Activated gamma-delta T cell treated with Interleukin-2 at 50 U/mL for 16 hours (primary cell): Measurements from ENCODE around the gene TSBP1.
A peak's percentile ranks its signal among the peaks of the same experiment; 100 is the strongest.
"Not testable (repeated sequence)": the region's sequence is repeated elsewhere in the genome, so short reads cannot be mapped to it uniquely, and the experiment has no call there.

ENCODE experiments used
- DNase-seq: peaks from one replicate; pipeline ENCODE4 v3.0.0-alpha.2; 2020

Gene TSBP1

DNA sequence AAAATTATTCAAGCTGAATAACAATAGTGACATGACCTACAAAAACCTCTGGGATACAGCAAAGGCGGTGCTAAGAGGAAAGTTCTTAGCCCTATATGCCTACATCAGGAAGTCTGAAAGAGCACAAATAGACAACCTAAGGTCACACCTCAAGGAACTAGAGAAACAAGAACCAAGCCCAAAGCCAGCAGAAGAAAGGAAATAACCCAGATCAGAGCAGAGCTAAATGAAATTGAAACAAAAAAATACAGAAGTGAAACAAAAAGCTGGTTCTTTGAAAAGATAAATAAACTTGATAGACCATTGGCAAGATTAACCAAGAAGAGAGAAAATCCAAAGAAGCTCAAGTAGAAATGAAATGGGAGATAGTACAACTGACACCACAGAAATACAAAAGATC is 100.3 kb downstream of the TSBP1 start:
- no peak for DNase-seq

- DNase-seq: not testable (repeated sequence)
Observed at GRCh38 chr6:32268459-32268858, 103.2 kb downstream of the TSBP1 start.

GRCh38 chr6:32267035-32267434 is 104.7 kb downstream of the TSBP1 start:
- DNase-seq: no peak

- not testable (repeated sequence) for DNase-seq
Observed at GRCh38 chr6:32257262-32257661, 114.4 kb downstream of the TSBP1 start.

- peak; percentile 40 for DNase-seq
Observed at GRCh38 chr6:32255199-32256153, 116.2 kb downstream of the TSBP1 start.

DNA sequence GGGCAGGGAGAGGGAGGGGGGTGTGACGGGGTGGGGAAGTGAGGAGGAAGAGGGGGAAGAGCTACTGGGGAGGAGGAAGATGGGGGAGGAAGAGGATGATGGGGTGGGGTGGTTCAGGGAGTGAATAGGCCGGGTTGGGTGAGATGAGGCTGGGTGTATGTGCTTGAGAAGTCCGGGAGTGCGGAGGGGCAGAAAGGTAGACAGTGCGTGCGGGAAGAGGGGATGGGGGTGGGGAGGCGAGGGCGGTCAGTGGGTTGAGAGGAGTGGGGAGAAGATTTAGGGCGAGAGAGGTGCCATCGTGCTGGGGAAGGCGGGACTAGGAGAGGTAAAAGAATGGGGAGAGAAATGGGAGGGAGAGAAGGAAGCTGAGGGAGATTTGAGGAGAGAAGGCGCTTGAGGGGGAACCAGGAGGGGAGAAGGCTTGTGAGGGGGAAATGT is 116.9 kb downstream of the TSBP1 start:
- DNase-seq: no peak

DNA sequence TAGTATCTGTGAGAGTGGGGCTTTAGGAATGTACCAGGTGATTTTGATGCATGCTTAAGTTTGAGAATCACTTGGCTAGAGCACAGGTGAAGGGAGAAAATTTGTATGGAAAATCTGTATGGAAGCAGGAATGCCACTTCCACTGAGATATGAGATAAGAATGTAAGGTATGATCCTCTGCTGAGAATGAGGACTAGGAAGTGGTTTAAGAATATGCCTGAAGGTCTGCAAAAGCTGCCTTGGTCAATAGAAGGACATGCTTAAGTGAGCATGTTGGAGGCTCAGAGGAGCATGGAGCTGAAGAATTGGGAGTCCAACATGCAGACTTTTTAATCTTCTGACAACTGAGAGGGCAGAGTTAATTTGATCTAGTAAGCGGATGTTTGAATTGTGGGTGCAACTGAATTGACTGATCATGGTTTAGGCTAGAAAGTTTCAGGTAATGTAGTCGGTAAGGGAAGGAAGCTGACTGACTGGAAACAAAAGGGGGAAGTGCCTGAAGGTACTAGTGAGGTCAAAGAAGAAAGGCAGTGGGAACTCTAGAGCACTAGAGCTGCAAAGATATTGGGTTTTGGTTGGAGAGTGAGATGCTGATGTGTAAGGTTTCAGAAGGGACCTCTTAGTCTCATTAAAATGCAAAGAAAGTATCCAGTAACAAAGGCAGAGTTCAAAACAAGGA is 119.2 kb downstream of the TSBP1 start:
- no peak for DNase-seq

DNA sequence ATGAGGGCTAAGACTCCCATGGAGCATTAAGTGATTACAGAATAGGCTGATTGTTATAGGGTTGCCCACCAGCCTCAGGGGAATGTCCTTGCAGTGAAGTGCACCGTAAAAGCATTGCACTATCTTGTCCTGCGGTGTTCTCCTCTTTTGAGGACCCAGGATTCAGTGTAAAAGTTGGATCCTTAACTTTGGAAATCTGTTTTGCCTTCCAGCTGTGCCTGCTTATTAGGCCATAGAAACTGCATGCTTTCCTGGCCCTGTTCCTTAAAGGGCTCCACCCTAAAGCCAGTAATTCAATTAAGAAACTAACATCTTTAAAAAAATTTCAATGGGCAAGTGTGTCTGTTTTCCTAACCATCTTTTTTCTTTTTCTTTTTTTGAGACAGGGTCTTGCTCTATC is 122.4 kb downstream of the TSBP1 start:
- DNase-seq: no peak

GRCh38 chr6:32247401-32247800 is 124.3 kb downstream of the TSBP1 start:
- no peak for DNase-seq

DNA sequence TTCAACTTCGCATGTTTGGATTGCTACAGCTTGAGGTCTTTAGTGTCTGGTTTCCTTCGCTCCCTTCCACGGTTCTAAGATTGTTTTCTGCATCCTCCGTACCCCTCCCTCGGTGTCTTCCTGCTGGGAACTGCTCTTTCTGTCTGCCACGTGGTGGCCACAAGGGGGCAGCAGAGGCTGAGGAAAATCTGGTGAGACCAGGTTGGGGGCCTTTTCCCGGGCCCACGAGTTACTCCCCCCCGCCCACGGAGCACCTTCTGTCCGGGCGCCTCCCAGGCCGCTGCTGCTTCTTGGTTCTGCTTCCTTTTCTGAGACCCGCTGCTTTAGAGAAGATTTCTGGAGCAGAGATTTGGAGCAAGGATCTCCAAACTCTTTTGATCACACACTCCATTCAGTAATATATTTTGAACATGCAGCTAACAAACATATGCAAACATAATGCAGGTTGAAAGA is 126.7 kb downstream of the TSBP1 start:
- peak; percentile 73 for DNase-seq

- DNase-seq: no peak
Observed at GRCh38 chr6:32244270-32244669, 127.4 kb downstream of the TSBP1 start.
